ENCODE results near the gene PTPDC1.

PTPDC1 gene

GRCh38 chr9:94079236-94079635 lies 5.0 kb upstream of the PTPDC1 start:
- no peak for TF ChIP-seq CTCF (IDR thresholded peaks at IDR 0.05; ENCODE audit: low read depth, low read length, missing control alignments)
- in situ Hi-C loops (cut with HindIII; ENCODE audit: low sequenced_read_pairs): loop anchor here (5.0 kb wide), 1 partner anchor 103 kb away; no protein-coding TSS in a partner anchor
- no peak for DNase-seq (ENCODE audit: low read depth)
- no peak overlapping the region for H3K4me3 ChIP-seq (ENCODE audit: low read depth, low read length)

- in situ Hi-C loops (cut with HindIII; ENCODE audit: low sequenced_read_pairs): no loop called here
- no peak for DNase-seq (ENCODE audit: low read depth)
- no peak for TF ChIP-seq CTCF (IDR thresholded peaks at IDR 0.05; ENCODE audit: low read depth, low read length, missing control alignments)
- no peak overlapping the region for H3K4me3 ChIP-seq (ENCODE audit: low read depth, low read length)
Observed at GRCh38 chr9:94080249-94080648, 4.0 kb upstream of the PTPDC1 start.

- no peak overlapping the region for H3K4me3 ChIP-seq (ENCODE audit: low read depth, low read length)
- in situ Hi-C loops (cut with HindIII; ENCODE audit: low sequenced_read_pairs): no loop called here
- no peak for TF ChIP-seq CTCF (IDR thresholded peaks at IDR 0.05; ENCODE audit: low read depth, low read length, missing control alignments)
- DNase-seq (ENCODE audit: low read depth): no peak
Observed at GRCh38 chr9:94081435-94081834, 2.8 kb upstream of the PTPDC1 start.

- no peak for TF ChIP-seq CTCF (IDR thresholded peaks at IDR 0.05; ENCODE audit: low read depth, low read length, missing control alignments)
- DNase-seq (ENCODE audit: low read depth): no peak
- no peak overlapping the region for H3K4me3 ChIP-seq (ENCODE audit: low read depth, low read length)
- in situ Hi-C loops (cut with HindIII; ENCODE audit: low sequenced_read_pairs): no loop called here
Observed at GRCh38 chr9:94081864-94082463, 2.3 kb upstream of the PTPDC1 start.

- DNase-seq (ENCODE audit: low read depth): no peak
- no peak for TF ChIP-seq CTCF (IDR thresholded peaks at IDR 0.05; ENCODE audit: low read depth, low read length, missing control alignments)
- H3K4me3 ChIP-seq (ENCODE audit: low read depth, low read length): no peak overlapping the region
- in situ Hi-C loops (cut with HindIII; ENCODE audit: low sequenced_read_pairs): no loop called here
Observed at GRCh38 chr9:94082553-94082952, 1.7 kb upstream of the PTPDC1 start.

- no peak overlapping the region for H3K4me3 ChIP-seq (ENCODE audit: low read depth, low read length)
- in situ Hi-C loops (cut with HindIII; ENCODE audit: low sequenced_read_pairs): no loop called here
- TF ChIP-seq CTCF (IDR thresholded peaks at IDR 0.05; ENCODE audit: low read depth, low read length, missing control alignments): no peak
- no peak for DNase-seq (ENCODE audit: low read depth)
Observed at GRCh38 chr9:94082956-94083355, 1.3 kb upstream of the PTPDC1 start.

Data from astrocyte of the cerebellum (primary cell).